ENCODE measurements around the gene PDGFD. TPM values are rescaled to one million over a fixed set of nuclear protein-coding genes. Genes with fewer than 3 reads are reported as not detected.

The PDGFD gene
- polyA plus RNA-seq, 1 of the 3 experiments (the other 2 are of a cell fraction): 4.8 TPM

DNA sequence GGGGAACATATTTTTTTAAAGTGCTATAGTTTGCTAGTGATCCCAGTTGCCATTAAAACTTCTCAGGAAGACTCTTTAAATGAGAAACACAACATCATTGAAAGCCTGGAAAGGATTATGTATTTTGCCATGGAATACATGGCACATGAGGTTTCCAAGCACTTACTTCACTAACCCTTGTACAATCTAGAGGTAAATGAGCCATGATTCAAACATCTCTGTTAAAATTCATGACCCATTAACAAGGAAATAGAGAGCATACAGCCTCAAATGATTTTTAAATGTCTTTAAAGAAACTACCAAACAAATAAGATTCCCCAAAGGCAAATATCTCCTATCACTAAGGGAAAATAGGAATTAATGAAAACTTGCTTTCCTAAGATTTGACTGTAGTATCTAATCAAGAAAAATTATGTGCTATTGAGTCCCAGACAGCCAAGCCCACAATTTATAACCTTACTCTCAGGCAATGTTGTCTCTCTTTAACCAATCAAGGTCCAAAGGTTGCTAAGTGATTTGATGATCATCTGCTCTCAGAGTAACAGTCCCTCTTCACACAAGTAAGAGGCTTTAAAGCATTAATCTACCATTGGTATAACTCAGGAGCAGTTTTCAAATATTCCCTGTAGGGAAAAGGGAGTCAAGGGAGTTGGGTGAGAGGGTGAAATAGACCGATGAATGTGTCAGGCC, 219.6 kb downstream of the PDGFD start:
- Histone ChIP-seq H2AFZ (ENCODE audit: low read depth) (no peak overlapping the region), H3K79me2 (ENCODE audit: insufficient read depth) (no peaks in the 10 kb centered on the region), H3K27me3 (ENCODE audit: insufficient read depth) (no peaks in the 10 kb centered on the region), H3K9me2 (no peaks in the 10 kb centered on the region), H3K36me3 (replicated peaks in 1 of 2; ENCODE audit: control insufficient read depth in 1 of 2, insufficient read depth in 2 of 2, low read length in 1 of 2) (no peaks in the 10 kb centered on the region), H4K20me1 (ENCODE audit: insufficient read depth) (no peaks in the 10 kb centered on the region), H3K27ac (ENCODE audit: low read depth in 2 of 2, low read length in 1 of 2) (no peak overlapping the region), H3K4me1 (ENCODE audit: control insufficient read depth in 1 of 2, insufficient read depth in 2 of 2, low read depth in 1 of 2, low read length in 1 of 2) (no peaks in the 10 kb centered on the region; a peak in 2 of 4 replicates), H3K4me3 (ENCODE audit: low read depth in 2 of 2, low read length in 1 of 2) (no peak overlapping the region), H3K4me2 (no peak overlapping the region), H3K9me3 (no peaks in the 10 kb centered on the region), H3F3A (replicated peaks; ENCODE audit: insufficient read depth) (no peaks in the 10 kb centered on the region), H3K9ac (no peak overlapping the region)
- ChIA-PET POLR2A (no interaction called here), CTCF (no interaction called here)
- DNase-seq: no peak
- WGBS (ENCODE audit: low lambda C conversion rate): 100% methylated on average over 1 of the region's 1 CpG
- TF ChIP-seq, protein P1, sequence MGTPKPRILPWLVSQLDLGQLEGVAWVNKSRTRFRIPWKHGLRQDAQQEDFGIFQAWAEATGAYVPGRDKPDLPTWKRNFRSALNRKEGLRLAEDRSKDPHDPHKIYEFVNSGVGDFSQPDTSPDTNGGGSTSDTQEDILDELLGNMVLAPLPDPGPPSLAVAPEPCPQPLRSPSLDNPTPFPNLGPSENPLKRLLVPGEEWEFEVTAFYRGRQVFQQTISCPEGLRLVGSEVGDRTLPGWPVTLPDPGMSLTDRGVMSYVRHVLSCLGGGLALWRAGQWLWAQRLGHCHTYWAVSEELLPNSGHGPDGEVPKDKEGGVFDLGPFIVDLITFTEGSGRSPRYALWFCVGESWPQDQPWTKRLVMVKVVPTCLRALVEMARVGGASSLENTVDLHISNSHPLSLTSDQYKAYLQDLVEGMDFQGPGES (IDR thresholded peaks at IDR 0.05; ENCODE audit: low read depth, low read length): no peak
- TF ChIP-seq RXRA (IDR thresholded peaks at IDR 0.05; ENCODE audit: borderline replicate concordance, low read depth) (no peak), SMC3 (IDR thresholded peaks at IDR 0.05; ENCODE audit: low read depth, low read length) (no peak), TCF12 (IDR thresholded peaks at IDR 0.05) (no peak), FOSL2 (IDR thresholded peaks at IDR 0.05; ENCODE audit: borderline replicate concordance, low read depth) (no peak), MEF2A (IDR thresholded peaks at IDR 0.05; ENCODE audit: borderline replicate concordance, low read depth) (no peak), ELF1 (IDR thresholded peaks at IDR 0.05) (no peak), EP300 (IDR thresholded peaks at IDR 0.05; ENCODE audit: borderline replicate concordance in 1 of 2, low read depth in 1 of 2, low read length in 1 of 2) (no peak), YY1 (IDR thresholded peaks at IDR 0.05; ENCODE audit: low read depth) (no peak), TAF1 (IDR thresholded peaks at IDR 0.05; ENCODE audit: borderline replicate concordance, low read depth, low read length) (no peak), FOXJ3 (CRISPR knock-in tag; IDR thresholded peaks at IDR 0.05) (no peak), RFX5 (IDR thresholded peaks at IDR 0.05; ENCODE audit: low read length) (no peak)
- TF ChIP-seq, protein P2, sequence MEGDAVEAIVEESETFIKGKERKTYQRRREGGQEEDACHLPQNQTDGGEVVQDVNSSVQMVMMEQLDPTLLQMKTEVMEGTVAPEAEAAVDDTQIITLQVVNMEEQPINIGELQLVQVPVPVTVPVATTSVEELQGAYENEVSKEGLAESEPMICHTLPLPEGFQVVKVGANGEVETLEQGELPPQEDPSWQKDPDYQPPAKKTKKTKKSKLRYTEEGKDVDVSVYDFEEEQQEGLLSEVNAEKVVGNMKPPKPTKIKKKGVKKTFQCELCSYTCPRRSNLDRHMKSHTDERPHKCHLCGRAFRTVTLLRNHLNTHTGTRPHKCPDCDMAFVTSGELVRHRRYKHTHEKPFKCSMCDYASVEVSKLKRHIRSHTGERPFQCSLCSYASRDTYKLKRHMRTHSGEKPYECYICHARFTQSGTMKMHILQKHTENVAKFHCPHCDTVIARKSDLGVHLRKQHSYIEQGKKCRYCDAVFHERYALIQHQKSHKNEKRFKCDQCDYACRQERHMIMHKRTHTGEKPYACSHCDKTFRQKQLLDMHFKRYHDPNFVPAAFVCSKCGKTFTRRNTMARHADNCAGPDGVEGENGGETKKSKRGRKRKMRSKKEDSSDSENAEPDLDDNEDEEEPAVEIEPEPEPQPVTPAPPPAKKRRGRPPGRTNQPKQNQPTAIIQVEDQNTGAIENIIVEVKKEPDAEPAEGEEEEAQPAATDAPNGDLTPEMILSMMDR (IDR thresholded peaks at IDR 0.05): no peak
- TF ChIP-seq, protein P3, sequence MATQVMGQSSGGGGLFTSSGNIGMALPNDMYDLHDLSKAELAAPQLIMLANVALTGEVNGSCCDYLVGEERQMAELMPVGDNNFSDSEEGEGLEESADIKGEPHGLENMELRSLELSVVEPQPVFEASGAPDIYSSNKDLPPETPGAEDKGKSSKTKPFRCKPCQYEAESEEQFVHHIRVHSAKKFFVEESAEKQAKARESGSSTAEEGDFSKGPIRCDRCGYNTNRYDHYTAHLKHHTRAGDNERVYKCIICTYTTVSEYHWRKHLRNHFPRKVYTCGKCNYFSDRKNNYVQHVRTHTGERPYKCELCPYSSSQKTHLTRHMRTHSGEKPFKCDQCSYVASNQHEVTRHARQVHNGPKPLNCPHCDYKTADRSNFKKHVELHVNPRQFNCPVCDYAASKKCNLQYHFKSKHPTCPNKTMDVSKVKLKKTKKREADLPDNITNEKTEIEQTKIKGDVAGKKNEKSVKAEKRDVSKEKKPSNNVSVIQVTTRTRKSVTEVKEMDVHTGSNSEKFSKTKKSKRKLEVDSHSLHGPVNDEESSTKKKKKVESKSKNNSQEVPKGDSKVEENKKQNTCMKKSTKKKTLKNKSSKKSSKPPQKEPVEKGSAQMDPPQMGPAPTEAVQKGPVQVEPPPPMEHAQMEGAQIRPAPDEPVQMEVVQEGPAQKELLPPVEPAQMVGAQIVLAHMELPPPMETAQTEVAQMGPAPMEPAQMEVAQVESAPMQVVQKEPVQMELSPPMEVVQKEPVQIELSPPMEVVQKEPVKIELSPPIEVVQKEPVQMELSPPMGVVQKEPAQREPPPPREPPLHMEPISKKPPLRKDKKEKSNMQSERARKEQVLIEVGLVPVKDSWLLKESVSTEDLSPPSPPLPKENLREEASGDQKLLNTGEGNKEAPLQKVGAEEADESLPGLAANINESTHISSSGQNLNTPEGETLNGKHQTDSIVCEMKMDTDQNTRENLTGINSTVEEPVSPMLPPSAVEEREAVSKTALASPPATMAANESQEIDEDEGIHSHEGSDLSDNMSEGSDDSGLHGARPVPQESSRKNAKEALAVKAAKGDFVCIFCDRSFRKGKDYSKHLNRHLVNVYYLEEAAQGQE (IDR thresholded peaks at IDR 0.05; ENCODE audit: low read depth, low read length): no peak
